Measurements from ENCODE around the gene ACO2. TPM values are rescaled to one million over a fixed set of nuclear protein-coding genes. Genes with fewer than 3 reads are reported as not detected.
"Not testable (repeated sequence)": the region's sequence is repeated elsewhere in the genome, so short reads cannot be mapped to it uniquely, and the experiment has no call there.

ACO2 gene
- total RNA-seq, 1 experiment from 2014 or later: 53.2 TPM

GRCh38 chr22:41448189-41448808, 20.6 kb upstream of the ACO2 start:
- DNase-seq (ENCODE audit: low spot score): peak; percentile 99

- DNase-seq (ENCODE audit: low spot score): no peak
Measured at GRCh38 chr22:41458161-41458728, 10.7 kb upstream of the ACO2 start.

- no peak for DNase-seq (ENCODE audit: low spot score)
Measured at GRCh38 chr22:41459431-41459830, 9.5 kb upstream of the ACO2 start.

GRCh38 chr22:41460071-41460470, 8.8 kb upstream of the ACO2 start:
- DNase-seq (ENCODE audit: low spot score): not testable (repeated sequence)

- no peak for DNase-seq (ENCODE audit: low spot score)
Measured at GRCh38 chr22:41461901-41462300, 7.0 kb upstream of the ACO2 start.

- no peak for DNase-seq (ENCODE audit: low spot score)
Measured at GRCh38 chr22:41469218-41469851, 418 bp downstream of the ACO2 start.

GRCh38 chr22:41470886-41471285, 2.0 kb downstream of the ACO2 start:
- no peak for DNase-seq (ENCODE audit: low spot score)

GRCh38 chr22:41471568-41471967, 2.7 kb downstream of the ACO2 start:
- no peak for DNase-seq (ENCODE audit: low spot score)

- no peak for DNase-seq (ENCODE audit: low spot score)
Measured at GRCh38 chr22:41474872-41475451, 6.0 kb downstream of the ACO2 start.

GRCh38 chr22:41478473-41478872, 9.6 kb downstream of the ACO2 start:
- DNase-seq (ENCODE audit: low spot score): no peak

GRCh38 chr22:41478891-41479521, 10.1 kb downstream of the ACO2 start:
- DNase-seq (ENCODE audit: low spot score): no peak

GRCh38 chr22:41479671-41480396, 10.9 kb downstream of the ACO2 start:
- DNase-seq (ENCODE audit: low spot score): no peak

GRCh38 chr22:41480397-41480735, 11.4 kb downstream of the ACO2 start:
- no peak for DNase-seq (ENCODE audit: low spot score)

- no peak for DNase-seq (ENCODE audit: low spot score)
Measured at GRCh38 chr22:41481131-41481830, 12.4 kb downstream of the ACO2 start.

- no peak for DNase-seq (ENCODE audit: low spot score)
Measured at GRCh38 chr22:41481925-41482318, 13.0 kb downstream of the ACO2 start.

- DNase-seq (ENCODE audit: low spot score): no peak
Measured at GRCh38 chr22:41482319-41482935, 13.5 kb downstream of the ACO2 start.

- no peak for DNase-seq (ENCODE audit: low spot score)
Measured at GRCh38 chr22:41485033-41485432, 16.1 kb downstream of the ACO2 start.

GRCh38 chr22:41487037-41487935, 18.4 kb downstream of the ACO2 start:
- DNase-seq (ENCODE audit: low spot score): no peak

GRCh38 chr22:41488076-41488475, 19.2 kb downstream of the ACO2 start:
- DNase-seq (ENCODE audit: low spot score): no peak
